ENCODE measurements around the gene ZBED3. TPM values are rescaled to one million over a fixed set of nuclear protein-coding genes. Genes with fewer than 3 reads are reported as not detected.

Gene ZBED3
- total and polyA plus RNA-seq, 2 donors (not counting 3 experiments of a cell fraction or from before 2014, with no cell fraction given): 11.8 to 15.9 TPM

DNA sequence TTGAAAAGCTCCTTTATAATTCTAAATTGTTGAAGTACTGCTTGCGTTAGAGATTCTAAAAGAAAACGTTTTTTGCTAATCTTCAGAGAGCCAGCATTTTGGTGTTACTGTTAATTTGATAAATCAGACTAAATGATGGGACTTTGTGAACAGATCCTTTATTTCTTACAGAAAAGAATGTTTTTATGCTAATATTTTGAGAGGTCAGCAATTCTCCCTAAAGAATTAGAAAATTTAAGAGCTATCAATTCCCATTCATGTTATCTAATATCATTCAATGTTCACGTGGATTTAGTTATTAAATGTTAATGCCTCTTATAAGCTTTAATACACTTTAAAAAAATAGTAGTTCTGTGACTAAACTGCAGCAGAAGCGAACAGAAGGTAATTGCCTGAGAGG lies 54.5 kb downstream of the ZBED3 start:
- ChIA-PET CTCF (no interaction called here), POLR2A (interaction anchor here (0.6 kb wide), 1 partner anchor 337 kb away, joined by 6 read pairs; no protein-coding TSS in a partner anchor)
- H4K20me1 ChIP-seq (replicated peaks; ENCODE audit: control insufficient read depth, extremely low read depth, insufficient read depth, low read length): no peaks in the 10 kb centered on the region

More for the DNA sequence above, 54.5 kb downstream of the ZBED3 start:
- intact Hi-C loops (cut with micrococcal nuclease): no loop called here
- Histone ChIP-seq H3K27me3 (ENCODE audit: control insufficient read depth in 2 of 2, insufficient read depth in 2 of 2, low read length in 2 of 2) (no peaks in the 10 kb centered on the region), H3K4me3 (replicated peaks in 1 of 3; ENCODE audit: insufficient read depth in 1 of 3, low read depth in 1 of 3, low read length in 3 of 3) (no peak overlapping the region), H3K4me2 (ENCODE audit: insufficient read depth, low read length) (no peak overlapping the region), H3K9ac (replicated peaks; ENCODE audit: extremely low read depth, insufficient read depth, low read length) (no peak overlapping the region), H3K9me3 (replicated peaks; ENCODE audit: control insufficient read depth, insufficient read depth, low read length) (peaks cover 2% of the 10 kb centered on the region), H3K36me3 (ENCODE audit: control insufficient read depth in 2 of 2, extremely low read depth in 1 of 2, insufficient read depth in 2 of 2, low read length in 2 of 2) (peaks cover 3 to 4% of the 10 kb centered on the region in 2 experiments), H3K9me1 (replicated peaks; ENCODE audit: control insufficient read depth, extremely low read depth, insufficient read depth, low read length) (no peaks in the 10 kb centered on the region), H3K4me1 (ENCODE audit: control insufficient read depth, extremely low read depth, insufficient read depth, low read length) (peaks cover 11% of the 10 kb centered on the region), H3K27ac (ENCODE audit: insufficient read depth, low read depth, low read length) (no peak overlapping the region), H3K79me2 (ENCODE audit: control insufficient read depth, insufficient read depth, low read length) (peaks cover 7% of the 10 kb centered on the region), H2AFZ (ENCODE audit: low read depth, low read length) (no peak overlapping the region)
- DNase-seq (ENCODE audit: low read depth, low spot score): no peak
- no TSS peak for BruUV-seq (replicated peaks)
- TF ChIP-seq, protein P1, sequence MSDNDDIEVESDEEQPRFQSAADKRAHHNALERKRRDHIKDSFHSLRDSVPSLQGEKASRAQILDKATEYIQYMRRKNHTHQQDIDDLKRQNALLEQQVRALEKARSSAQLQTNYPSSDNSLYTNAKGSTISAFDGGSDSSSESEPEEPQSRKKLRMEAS (IDR thresholded peaks at IDR 0.05; ENCODE audit: insufficient read depth, insufficient read length): no peak
- TF ChIP-seq GATA2 (IDR thresholded peaks at IDR 0.05; ENCODE audit: insufficient read depth, insufficient read length, low read depth, low read length): no peak
- TF ChIP-seq JUN (IDR thresholded peaks at IDR 0.05; ENCODE audit: borderline replicate concordance, insufficient read depth, insufficient read length, low read depth): no peak
- TF ChIP-seq FOS (IDR thresholded peaks at IDR 0.05; ENCODE audit: borderline replicate concordance, insufficient read depth, low read length): no peak
- no peak for TF ChIP-seq POLR2AphosphoS5 (IDR thresholded peaks at IDR 0.05; ENCODE audit: insufficient read depth, low read depth, low read length)
- TF ChIP-seq CTCF (IDR thresholded peaks at IDR 0.05; ENCODE audit: extremely low read depth in 1 of 2, insufficient read depth in 1 of 2, low read depth in 1 of 2, low read length in 2 of 2): no peak
- no peak for TF ChIP-seq EZH2 (IDR thresholded peaks at IDR 0.05; ENCODE audit: borderline replicate concordance, low read depth, low read length, severe bottlenecking)
- no peak for TF ChIP-seq MYC (IDR thresholded peaks at IDR 0.05; ENCODE audit: low read depth, low read length)
- TF ChIP-seq POLR2A (IDR thresholded peaks at IDR 0.05; ENCODE audit: low read depth, low read length): no peak
- dilution Hi-C loops (cut with MboI; ENCODE audit: extremely low pct_ligation_motif_present, low sequenced_read_pairs): no loop called here
- FAIRE-seq: no peak

All from endothelial cell of umbilical vein (primary cell).